Measurements from ENCODE around the gene CARMIL1.
A peak's percentile ranks its signal among the peaks of the same experiment; 100 is the strongest.

Gene CARMIL1

GRCh38 chr6:25336996-25337395, 57.8 kb downstream of the CARMIL1 start:
- no peak for DNase-seq (ENCODE audit: low read depth)

GRCh38 chr6:25337431-25337830, 58.3 kb downstream of the CARMIL1 start:
- DNase-seq (ENCODE audit: low read depth), result no peak

- DNase-seq (ENCODE audit: low read depth), result no peak
These were observed 61.4 kb downstream of the CARMIL1 start for GRCh38 chr6:25340431-25341202.

GRCh38 chr6:25341203-25341552, 62.0 kb downstream of the CARMIL1 start:
- DNase-seq (ENCODE audit: low read depth), result no peak

GRCh38 chr6:25341923-25342619, 62.9 kb downstream of the CARMIL1 start:
- no peak for DNase-seq (ENCODE audit: low read depth)

- DNase-seq (ENCODE audit: low read depth), result peak; percentile 11
These were observed 63.6 kb downstream of the CARMIL1 start for GRCh38 chr6:25342802-25343201.

GRCh38 chr6:25343984-25344383, 64.8 kb downstream of the CARMIL1 start:
- no peak for DNase-seq (ENCODE audit: low read depth)

GRCh38 chr6:25344827-25345226, 65.7 kb downstream of the CARMIL1 start:
- no peak for DNase-seq (ENCODE audit: low read depth)

GRCh38 chr6:25346064-25346463, 66.9 kb downstream of the CARMIL1 start:
- no peak for DNase-seq (ENCODE audit: low read depth)

- no peak for DNase-seq (ENCODE audit: low read depth)
These were observed 71.4 kb downstream of the CARMIL1 start for GRCh38 chr6:25350573-25350972.

GRCh38 chr6:25351485-25351884, 72.3 kb downstream of the CARMIL1 start:
- DNase-seq (ENCODE audit: low read depth), result no peak

- DNase-seq (ENCODE audit: low read depth), result no peak
These were observed 73.1 kb downstream of the CARMIL1 start for GRCh38 chr6:25352285-25352684.

- DNase-seq (ENCODE audit: low read depth), result peak; percentile 31
These were observed 75.1 kb downstream of the CARMIL1 start for GRCh38 chr6:25354078-25354932.

GRCh38 chr6:25359191-25359861, 80.2 kb downstream of the CARMIL1 start:
- DNase-seq (ENCODE audit: low read depth), result peak; percentile 78

- DNase-seq (ENCODE audit: low read depth), result no peak
These were observed 80.7 kb downstream of the CARMIL1 start for GRCh38 chr6:25359891-25360290.

GRCh38 chr6:25360621-25361020, 81.4 kb downstream of the CARMIL1 start:
- peak; percentile 52 for DNase-seq (ENCODE audit: low read depth)

GRCh38 chr6:25363427-25363826, 84.3 kb downstream of the CARMIL1 start:
- DNase-seq (ENCODE audit: low read depth), result no peak

GRCh38 chr6:25365154-25365553, 86.0 kb downstream of the CARMIL1 start:
- no peak for DNase-seq (ENCODE audit: low read depth)

GRCh38 chr6:25366903-25367545, 87.8 kb downstream of the CARMIL1 start:
- no peak for DNase-seq (ENCODE audit: low read depth)

GRCh38 chr6:25369036-25369432, 89.9 kb downstream of the CARMIL1 start:
- no peak for DNase-seq (ENCODE audit: low read depth)

- no peak for DNase-seq (ENCODE audit: low read depth)
These were observed 90.4 kb downstream of the CARMIL1 start for GRCh38 chr6:25369433-25370177.
